OCI-LY7 (cell line): ENCODE measurements around the gene RNF40. TPM values are rescaled to one million over a fixed set of nuclear protein-coding genes. Genes with fewer than 3 reads are reported as not detected.
A peak's percentile ranks its signal among the peaks of the same experiment; 100 is the strongest.

ENCODE experiments used
- BruUV-seq: library from RNA; stranded (reverse); fragments of 400-500 nt; replicated peaks from 2 replicates; lab custom pipeline; 2021; lab: Mats Ljungman, UMichigan
- CTCF ChIA-PET: fragments of 300-600 bp; sonication (Branson Sonifier 250); formaldehyde crosslinking; loops from one replicate; lab custom pipeline; 2022; ENCODE audit warnings: antibody characterized with exemption; ENCODE audit not compliant: unreplicated experiment; lab: Charles Lee
- POLR2A ChIA-PET: fragments of 300-600 bp; sonication (Branson Sonifier 250); formaldehyde crosslinking; loops from one replicate; lab custom pipeline; 2022; ENCODE audit warnings: antibody characterized with exemption; lab: Charles Lee
- DNase-seq: peaks from one replicate; pipeline ENCODE4 v3.0.0-alpha.2; 2015; ENCODE audit warnings: low spot score
- H2AFZ ChIP-seq: fragments of 200-600 bp; sonication (generic), shearing (Covaris generic); 2 replicates; pipeline ENCODE4 v1.6.1; 2014; ENCODE audit warnings: mild to moderate bottlenecking, antibody characterized with exemption, low read length, moderate library complexity
- H3K27ac ChIP-seq: fragments of 200-600 bp; sonication (generic); 2 replicates; pipeline ENCODE4 v1.5.1; 2014; ENCODE audit warnings: mixed run types, low read depth, mild to moderate bottlenecking, moderate library complexity, low read length, inconsistent platforms; ENCODE audit not compliant: poor library complexity, severe bottlenecking
- H3K36me3 ChIP-seq: fragments of 200-600 bp; sonication (generic); 2 replicates; pipeline ENCODE4 v1.6.1; 2014; ENCODE audit warnings: mild to moderate bottlenecking, antibody characterized with exemption, low read length, moderate library complexity, mixed read lengths; ENCODE audit not compliant: insufficient read depth
- H3K4me1 ChIP-seq: fragments of 200-600 bp; sonication (generic); 2 replicates; pipeline ENCODE4 v1.5.1; 2014; ENCODE audit warnings: mild to moderate bottlenecking, low read length; ENCODE audit not compliant: insufficient read depth, poor library complexity, severe bottlenecking
- H3K4me2 ChIP-seq: fragments of 200-600 bp; sonication (generic); 2 replicates; pipeline ENCODE4 v1.6.1; 2014; ENCODE audit warnings: mild to moderate bottlenecking, low read length
- H3K4me3 ChIP-seq: fragments of 200-600 bp; sonication (generic); 2 replicates; pipeline ENCODE4 v1.5.1; 2014; ENCODE audit warnings: mild to moderate bottlenecking, low read depth, low read length; ENCODE audit not compliant: poor library complexity, severe bottlenecking
- H3K79me2 ChIP-seq: fragments of 200-600 bp; sonication (generic); 2 replicates; pipeline ENCODE4 v1.6.1; 2016; ENCODE audit warnings: low read depth, mild to moderate bottlenecking, low read length, moderate library complexity, mixed read lengths; ENCODE audit not compliant: insufficient read depth
- H3K9me2 ChIP-seq: fragments of 200-600 bp; sonication (generic); 2 replicates; pipeline ENCODE4 v1.6.1; 2016; ENCODE audit warnings: mild to moderate bottlenecking, low read length, mixed read lengths; ENCODE audit not compliant: insufficient read depth
- H3K9me3 ChIP-seq: fragments of 200-600 bp; sonication (generic); 2 replicates; pipeline ENCODE4 v1.6.1; 2014; ENCODE audit warnings: mild to moderate bottlenecking, mixed run types, low read length, mixed read lengths
- H4K20me1 ChIP-seq: fragments of 200-600 bp; sonication (generic); 2 replicates; pipeline ENCODE4 v1.6.1; 2014; ENCODE audit warnings: mild to moderate bottlenecking, antibody characterized with exemption, low read length, moderate library complexity, mixed read lengths; ENCODE audit not compliant: insufficient read depth
- EZH2phosphoT487 ChIP-seq: fragments of 200-600 bp; sonication (generic); IDR thresholded peaks from 2 replicates; pipeline ENCODE4 v1.6.1; 2018; ENCODE audit warnings: low read depth, borderline replicate concordance, mild to moderate bottlenecking, mixed run types, antibody characterized with exemption, low read length, moderate library complexity, mixed read lengths
- intact Hi-C: fragments of 100-400 bp; cut with micrococcal nuclease; formaldehyde crosslinking; loops from one replicate; pipeline ENCODE4 v1.10.0; 2022; ENCODE audit not compliant: unreplicated experiment
- total RNA-seq, 2 experiments: library from RNA; depleted of rRNA in 1 of 2; stranded (reverse); fragments of >200 nt in 1 of 2; shearing (Covaris generic) in 1 of 2; gene quantifications; 2 replicates each; pipeline ENCODE4 v1.2.3, GENCODE V29; 2014 to 2022
- TF ChIP-seq, protein P1 (sequence below): fragments of 200-600 bp; sonication (generic); conservative IDR thresholded peaks from 2 replicates; pipeline ENCODE4 v1.5.1; 2014; ENCODE audit warnings: mild to moderate bottlenecking, antibody characterized with exemption, low read length, moderate library complexity, mixed read lengths

The RNF40 gene
- total RNA-seq, 2 experiments from 2014 or later = 70.5 to 108 TPM

DNA sequence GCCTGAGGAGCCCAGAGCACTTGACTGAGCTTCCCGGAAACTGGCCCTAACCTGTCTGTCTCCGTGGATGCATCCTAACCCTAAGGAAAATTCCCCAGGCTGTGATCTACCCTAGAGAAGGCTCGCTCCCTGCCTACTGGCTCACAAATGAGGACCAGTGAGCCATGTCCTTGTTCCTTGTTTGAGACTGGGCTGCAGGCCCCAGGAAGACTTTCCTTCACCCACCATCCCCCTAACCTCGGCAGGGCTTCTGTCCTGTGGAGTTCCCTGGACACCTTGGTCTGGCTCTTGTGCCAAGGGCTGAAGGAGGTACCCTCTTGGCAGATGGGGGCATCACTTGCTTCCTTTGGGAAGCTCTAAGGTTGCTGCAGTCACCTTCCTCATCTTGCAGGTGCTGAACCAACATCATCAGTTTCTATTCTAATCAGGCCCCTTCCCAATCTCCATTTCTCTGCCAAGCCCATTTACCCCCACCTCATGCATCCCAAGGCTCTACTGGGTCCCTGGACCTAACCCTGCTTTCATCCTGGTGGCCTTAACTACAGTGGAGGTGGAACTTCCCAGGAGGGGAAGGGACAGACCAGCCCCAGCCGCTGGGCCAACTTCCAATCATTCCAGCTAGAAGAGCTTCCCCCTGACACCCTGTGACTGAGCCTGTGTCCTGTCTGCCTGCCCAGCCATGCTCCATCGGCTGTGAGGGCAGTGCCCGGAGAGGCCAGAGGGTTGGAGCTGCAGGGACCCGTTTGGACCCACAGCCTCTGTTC, 12.4 kb downstream of the RNF40 start:
- intact Hi-C loops = no loop called here
- TF ChIP-seq EZH2phosphoT487 = no peak
- TF ChIP-seq, protein P1, sequence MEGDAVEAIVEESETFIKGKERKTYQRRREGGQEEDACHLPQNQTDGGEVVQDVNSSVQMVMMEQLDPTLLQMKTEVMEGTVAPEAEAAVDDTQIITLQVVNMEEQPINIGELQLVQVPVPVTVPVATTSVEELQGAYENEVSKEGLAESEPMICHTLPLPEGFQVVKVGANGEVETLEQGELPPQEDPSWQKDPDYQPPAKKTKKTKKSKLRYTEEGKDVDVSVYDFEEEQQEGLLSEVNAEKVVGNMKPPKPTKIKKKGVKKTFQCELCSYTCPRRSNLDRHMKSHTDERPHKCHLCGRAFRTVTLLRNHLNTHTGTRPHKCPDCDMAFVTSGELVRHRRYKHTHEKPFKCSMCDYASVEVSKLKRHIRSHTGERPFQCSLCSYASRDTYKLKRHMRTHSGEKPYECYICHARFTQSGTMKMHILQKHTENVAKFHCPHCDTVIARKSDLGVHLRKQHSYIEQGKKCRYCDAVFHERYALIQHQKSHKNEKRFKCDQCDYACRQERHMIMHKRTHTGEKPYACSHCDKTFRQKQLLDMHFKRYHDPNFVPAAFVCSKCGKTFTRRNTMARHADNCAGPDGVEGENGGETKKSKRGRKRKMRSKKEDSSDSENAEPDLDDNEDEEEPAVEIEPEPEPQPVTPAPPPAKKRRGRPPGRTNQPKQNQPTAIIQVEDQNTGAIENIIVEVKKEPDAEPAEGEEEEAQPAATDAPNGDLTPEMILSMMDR = no peak

DNA sequence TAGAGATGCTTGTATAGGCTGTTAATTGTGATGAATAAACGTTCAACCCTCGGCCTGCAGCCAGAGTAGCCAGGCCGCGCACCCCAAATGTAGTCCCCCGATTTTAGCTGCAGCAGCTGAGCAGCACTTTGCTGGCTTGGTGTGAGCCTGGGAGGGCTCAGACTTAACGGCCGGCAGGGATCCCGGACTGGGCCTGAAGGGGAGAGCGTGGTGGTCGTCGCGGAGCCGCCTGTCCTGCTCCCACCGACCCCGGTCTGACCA, 12.9 kb downstream of the RNF40 start:
- Histone ChIP-seq H3K9me2 (no peaks in the 10 kb centered on the region), H3K9me3 (no peaks in the 10 kb centered on the region), H3K27ac (no peak overlapping the region), H3K4me1 (no peaks in the 10 kb centered on the region), H3K4me2 (no peak overlapping the region), H4K20me1 (no peaks in the 10 kb centered on the region; the same call in 1 of the 2 replicates), H2AFZ (no peak overlapping the region), H3K36me3 (peaks cover 55% of the 10 kb centered on the region), H3K79me2 (no peaks in the 10 kb centered on the region), H3K4me3 (no peak overlapping the region)
- intact Hi-C loops = no loop called here
- TF ChIP-seq, protein P1 = no peak
- TF ChIP-seq EZH2phosphoT487 = no peak
- DNase-seq = no peak
- POLR2A ChIA-PET = no interaction called here
- CTCF ChIA-PET = no interaction called here
- BruUV-seq = no TSS peak

More for the DNA sequence above, 12.4 kb downstream of the RNF40 start:
- Histone ChIP-seq H3K4me1 (no peaks in the 10 kb centered on the region), H3K9me3 (no peaks in the 10 kb centered on the region), H3K79me2 (no peaks in the 10 kb centered on the region), H2AFZ (no peak overlapping the region), H4K20me1 (no peaks in the 10 kb centered on the region; the same call in 1 of the 2 replicates), H3K27ac (no peak overlapping the region), H3K9me2 (no peaks in the 10 kb centered on the region), H3K4me2 (no peak overlapping the region), H3K36me3 (peaks cover 60% of the 10 kb centered on the region), H3K4me3 (no peak overlapping the region)
- POLR2A ChIA-PET = no interaction called here
- BruUV-seq = TSS peak; percentile 65
- CTCF ChIA-PET = no interaction called here
- DNase-seq = no peak
